Spinal cord (tissue), 10 donors: ENCODE data around the gene SMIM35. TPM values are rescaled to one million over a fixed set of nuclear protein-coding genes. Genes with fewer than 3 reads are reported as not detected.

ENCODE experiments used
- DNase-seq, 6 donors: peaks; one replicate each; pipeline versions ENCODE4 v3.0.0 to v3.0.0-alpha.2; 2013 to 2015; ENCODE audit warnings: low spot score in 6 of 6, low read depth in 4 of 6
- H3K27ac ChIP-seq: one replicate; pipeline ENCODE4 v1.5.1; 2013; ENCODE audit warnings: low read depth, low read length, control low read depth
- H3K27me3 ChIP-seq: one replicate; pipeline ENCODE4 v1.6.1; 2013; ENCODE audit warnings: low read length; ENCODE audit not compliant: control insufficient read depth, insufficient read depth
- H3K36me3 ChIP-seq: one replicate; pipeline ENCODE4 v1.6.1; 2013; ENCODE audit warnings: low read length; ENCODE audit not compliant: control insufficient read depth, insufficient read depth
- H3K4me1 ChIP-seq: one replicate; pipeline ENCODE4 v1.6.1; 2013; ENCODE audit warnings: low read length; ENCODE audit not compliant: control insufficient read depth, insufficient read depth
- H3K4me3 ChIP-seq: one replicate; pipeline ENCODE4 v1.5.1; 2013; ENCODE audit warnings: low read depth, low read length, control low read depth
- H3K9me3 ChIP-seq: one replicate; pipeline ENCODE4 v1.6.1; 2013; ENCODE audit warnings: low read length; ENCODE audit not compliant: control insufficient read depth, insufficient read depth
- WGBS: methylation state at CpG from one replicate; pipeline ENCODE4 v1.1.5; 2013; ENCODE audit warnings: missing lambda C conversion rate; ENCODE audit not compliant: insufficient coverage; 5-methylcytosine and 5-hydroxymethylcytosine counted together
- polyA plus RNA-seq, 2 donors: library from polyadenylated mRNA; unstranded; fragments of 120-200 nt; gene quantifications; one replicate each; pipeline ENCODE4 v1.2.1, GENCODE V29; 2013; ENCODE audit not compliant: insufficient read length in 2 of 2
- total RNA-seq, 2 donors: library from RNA; depleted of rRNA in 1 of 2; stranded (reverse); fragments of 120-200 nt in 1 of 2; fragments of >200 nt in 1 of 2; gene quantifications; one replicate each; pipeline versions ENCODE4 v1.2.3 to v1.2.4, GENCODE V29; 2013 to 2014
- donor health status: healthy.

The SMIM35 gene
- total and polyA plus RNA-seq, 4 donors, result 0.06 to 0.20 (median 0.10) TPM; not detected in 1

DNA sequence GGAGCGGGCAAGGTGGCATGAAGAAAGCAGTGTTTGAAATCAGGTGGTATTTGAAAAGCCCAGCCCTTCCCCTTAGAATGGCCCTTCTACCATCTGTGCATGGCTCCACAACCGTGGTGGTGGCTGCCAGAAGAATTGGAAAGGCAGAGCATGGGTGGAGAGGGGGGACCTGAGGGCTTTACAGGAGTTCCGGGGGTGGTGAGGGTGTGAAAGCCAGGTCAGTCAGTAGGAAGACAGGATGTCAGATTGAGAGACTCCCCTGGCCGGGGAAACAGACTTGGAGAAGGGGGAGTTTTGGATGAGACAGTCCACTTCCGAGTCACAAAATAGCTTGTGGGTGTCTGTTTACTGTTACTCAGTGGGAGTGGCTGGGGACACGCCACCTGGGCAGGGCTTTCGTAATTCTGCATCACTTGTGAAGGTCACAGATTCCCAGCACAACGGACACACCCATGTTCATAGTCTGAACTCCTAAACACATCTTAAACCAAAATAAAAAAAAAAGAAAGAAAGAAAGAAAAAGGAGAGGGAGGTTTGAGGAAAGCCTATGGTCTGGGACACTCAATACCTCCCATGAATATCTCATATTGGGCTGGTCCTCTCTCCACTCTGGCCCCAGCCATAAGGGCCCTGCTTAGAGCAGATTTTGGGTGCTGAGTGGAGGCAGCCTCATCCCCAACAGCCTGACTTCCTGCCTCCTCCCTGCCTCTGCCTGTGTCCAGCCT lies 24.4 kb upstream of the SMIM35 start:
- no peaks in the 10 kb centered on the region for H3K9me3 ChIP-seq
- no peak overlapping the region for H3K4me3 ChIP-seq
- peaks cover 2% of the 10 kb centered on the region for H3K27me3 ChIP-seq
- WGBS, result 66% methylated on average over 5 of the region's 8 CpGs
- H3K27ac ChIP-seq, result no peak overlapping the region
- no peaks in the 10 kb centered on the region for H3K4me1 ChIP-seq
- no peaks in the 10 kb centered on the region for H3K36me3 ChIP-seq
- no peak for DNase-seq

DNA sequence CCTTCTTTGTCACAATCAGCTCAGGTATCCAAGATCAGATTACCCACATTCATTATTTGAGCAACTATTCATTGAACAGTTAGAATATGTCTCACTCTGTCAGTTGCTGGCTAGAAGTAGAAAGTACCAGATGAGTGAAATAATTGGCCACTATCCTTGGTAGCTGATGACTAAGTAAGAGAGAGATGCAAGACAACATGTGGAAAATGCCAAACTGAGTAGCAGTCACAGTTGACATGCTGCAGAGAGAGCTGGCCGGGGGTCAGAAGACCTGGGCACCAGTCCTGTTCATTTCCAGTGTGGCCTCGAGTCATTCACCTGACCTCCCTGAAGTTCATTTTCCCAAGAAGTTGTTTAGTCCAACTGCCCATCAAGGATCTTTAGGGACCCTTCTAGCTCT lies 22.5 kb upstream of the SMIM35 start:
- Histone ChIP-seq H3K36me3 (no peaks in the 10 kb centered on the region), H3K4me1 (no peaks in the 10 kb centered on the region), H3K27me3 (peaks cover 2% of the 10 kb centered on the region), H3K9me3 (no peaks in the 10 kb centered on the region), H3K27ac (no peak overlapping the region), H3K4me3 (no peak overlapping the region)
- WGBS, result 82% methylated on average over 2 of the region's 2 CpGs
- no peak for DNase-seq

DNA sequence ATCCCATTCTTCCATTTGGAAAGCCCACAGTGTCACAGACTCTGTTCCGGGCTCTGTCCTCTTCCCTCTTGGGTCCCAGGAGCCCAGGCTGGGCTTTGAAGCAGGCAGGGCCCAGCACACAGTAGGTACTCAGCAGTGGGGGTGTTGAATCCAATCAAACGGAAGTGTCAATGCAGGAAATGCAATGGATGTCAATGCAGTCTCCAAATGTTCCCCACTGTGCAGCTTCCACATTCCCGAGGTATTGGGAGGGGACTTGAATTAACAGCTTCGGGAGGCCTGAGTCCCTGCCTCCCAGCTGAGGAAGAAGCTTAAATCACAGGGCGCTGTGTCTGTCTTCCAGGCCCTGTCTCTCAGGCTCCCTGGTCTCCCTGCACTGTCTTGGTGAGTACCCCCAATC lies 21.8 kb upstream of the SMIM35 start:
- DNase-seq, result no peak
- peaks cover 2% of the 10 kb centered on the region for H3K27me3 ChIP-seq
- H3K4me3 ChIP-seq, result no peak overlapping the region
- 59% methylated on average over 5 of the region's 5 CpGs for WGBS
- no peaks in the 10 kb centered on the region for H3K36me3 ChIP-seq
- no peaks in the 10 kb centered on the region for H3K9me3 ChIP-seq
- no peak overlapping the region for H3K27ac ChIP-seq
- no peaks in the 10 kb centered on the region for H3K4me1 ChIP-seq

DNA sequence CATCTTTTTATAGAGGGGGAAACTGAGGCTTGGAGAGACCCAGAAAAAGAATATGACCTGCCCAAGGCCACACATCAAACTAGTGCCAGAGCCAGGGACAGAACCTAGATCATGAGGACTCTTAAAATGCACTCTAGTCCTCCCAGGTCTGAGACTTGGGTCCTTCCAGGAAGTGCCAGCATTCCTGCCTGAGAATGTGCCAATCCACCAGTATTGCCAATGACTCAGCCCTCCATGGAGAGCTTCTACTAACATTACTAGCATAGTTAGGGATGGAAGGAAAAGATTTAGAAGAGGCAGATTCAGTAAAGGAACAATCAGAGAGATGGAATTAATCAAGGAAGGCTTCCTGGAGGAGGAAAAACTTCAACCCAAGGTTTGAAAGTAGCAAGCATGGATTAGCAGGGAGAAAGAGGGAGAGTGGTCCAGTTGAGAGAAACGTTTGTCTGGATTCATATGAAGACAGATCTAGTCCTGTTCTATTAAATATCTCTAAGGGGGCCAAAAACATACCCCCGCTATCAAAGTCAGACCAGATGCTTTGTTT lies 20.1 kb upstream of the SMIM35 start:
- H3K4me3 ChIP-seq, result no peak overlapping the region
- whole genome bisulfite sequencing, result no CpG with 5 or more reads among the region's 2 CpGs
- no peak overlapping the region for H3K27ac ChIP-seq
- H3K36me3 ChIP-seq, result no peaks in the 10 kb centered on the region
- H3K4me1 ChIP-seq, result no peaks in the 10 kb centered on the region
- no peak for DNase-seq
- no peaks in the 10 kb centered on the region for H3K9me3 ChIP-seq
- peaks cover 2% of the 10 kb centered on the region for H3K27me3 ChIP-seq

DNA sequence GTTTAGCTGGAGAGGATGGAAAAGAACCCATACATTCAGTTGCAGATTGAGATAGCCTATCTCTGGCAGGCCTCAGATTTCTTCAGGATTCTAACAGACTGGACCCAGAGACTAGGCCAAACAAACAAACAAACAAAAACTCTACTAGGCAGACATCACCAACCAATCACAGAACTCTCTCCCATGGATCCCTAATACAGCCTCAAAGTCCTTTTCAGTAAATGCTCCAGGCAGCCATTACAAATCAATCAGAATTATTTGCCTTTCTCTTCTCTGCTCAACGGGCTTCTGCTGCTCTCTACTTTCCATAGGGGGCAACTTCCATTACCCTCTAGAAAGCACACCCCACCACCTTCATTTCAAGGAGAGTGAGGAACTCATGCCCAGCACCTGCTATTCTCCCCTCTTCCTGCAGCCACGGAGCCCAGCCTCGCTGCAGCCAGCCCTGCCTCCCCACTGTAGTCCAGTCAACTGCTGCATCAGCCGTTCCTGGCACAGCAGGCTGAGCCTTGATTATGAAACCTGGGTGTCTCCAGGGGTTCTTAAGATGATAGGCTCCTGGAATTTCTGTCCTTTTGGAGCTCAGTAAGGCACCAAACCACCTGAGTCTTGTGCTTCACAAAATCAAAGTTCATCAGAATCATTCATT lies 19.0 kb upstream of the SMIM35 start:
- WGBS, result 84% methylated on average over 3 of the region's 4 CpGs
- Histone ChIP-seq H3K27ac (no peak overlapping the region), H3K4me3 (no peak overlapping the region)

DNA sequence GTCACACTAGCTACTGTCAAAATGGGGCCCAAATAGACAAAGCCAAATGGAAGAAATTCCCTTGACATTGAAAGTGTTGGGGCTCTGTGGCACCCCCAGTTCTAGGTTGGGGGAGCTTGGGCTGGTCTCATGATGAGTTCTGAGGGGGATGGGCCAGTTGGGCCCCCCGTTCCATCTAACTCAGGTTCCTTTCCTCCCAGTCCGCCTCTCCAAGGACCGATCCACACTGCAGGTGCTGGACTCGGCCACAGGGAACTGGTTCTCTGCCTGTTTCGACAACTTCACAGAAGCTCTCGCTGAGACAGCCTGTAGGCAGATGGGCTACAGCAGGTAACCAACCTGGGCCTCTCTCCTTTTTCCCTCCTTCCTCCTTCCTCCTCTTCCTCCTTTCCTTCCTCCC lies 17.7 kb upstream of the SMIM35 start:
- Histone ChIP-seq H3K9me3 (no peaks in the 10 kb centered on the region), H3K27me3 (peaks cover 2% of the 10 kb centered on the region), H3K27ac (no peak overlapping the region), H3K4me1 (peaks cover 5% of the 10 kb centered on the region), H3K36me3 (no peaks in the 10 kb centered on the region), H3K4me3 (no peak overlapping the region)
- 92% methylated on average over 6 of the region's 6 CpGs for WGBS
- no peak for DNase-seq

More for the DNA sequence above, 19.0 kb upstream of the SMIM35 start:
- Histone ChIP-seq H3K4me1 (no peaks in the 10 kb centered on the region), H3K9me3 (no peaks in the 10 kb centered on the region), H3K36me3 (no peaks in the 10 kb centered on the region), H3K27me3 (peaks cover 2% of the 10 kb centered on the region)
- no peak for DNase-seq

DNA sequence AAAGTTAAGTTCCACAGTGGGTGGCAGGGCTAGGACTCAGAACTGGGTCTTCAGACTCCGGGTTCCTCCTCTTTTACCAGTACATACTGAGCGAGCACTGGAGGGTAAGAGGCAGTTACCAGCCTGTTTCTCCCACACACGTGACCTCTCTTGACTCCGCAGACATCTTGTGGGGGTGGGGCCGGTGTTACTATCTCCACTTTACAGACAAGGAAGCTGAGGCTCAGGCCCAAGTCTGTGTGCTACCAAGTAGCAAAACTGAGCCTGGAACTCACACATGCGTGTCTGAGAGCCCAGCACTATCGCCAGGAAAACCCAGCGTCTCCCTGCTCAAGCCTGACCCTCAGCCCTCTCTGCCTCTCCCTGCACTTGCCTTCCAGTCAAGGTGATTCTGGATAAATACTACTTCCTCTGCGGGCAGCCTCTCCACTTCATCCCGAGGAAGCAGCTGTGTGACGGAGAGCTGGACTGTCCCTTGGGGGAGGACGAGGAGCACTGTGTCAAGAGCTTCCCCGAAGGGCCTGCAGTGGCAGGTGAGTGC lies 16.0 kb upstream of the SMIM35 start:
- no peak for DNase-seq
- Histone ChIP-seq H3K27ac (no peak overlapping the region), H3K9me3 (no peaks in the 10 kb centered on the region), H3K4me3 (no peak overlapping the region), H3K4me1 (peaks cover 6% of the 10 kb centered on the region), H3K27me3 (peaks cover 2% of the 10 kb centered on the region), H3K36me3 (no peaks in the 10 kb centered on the region)
- 79% methylated on average over 8 of the region's 13 CpGs for WGBS

DNA sequence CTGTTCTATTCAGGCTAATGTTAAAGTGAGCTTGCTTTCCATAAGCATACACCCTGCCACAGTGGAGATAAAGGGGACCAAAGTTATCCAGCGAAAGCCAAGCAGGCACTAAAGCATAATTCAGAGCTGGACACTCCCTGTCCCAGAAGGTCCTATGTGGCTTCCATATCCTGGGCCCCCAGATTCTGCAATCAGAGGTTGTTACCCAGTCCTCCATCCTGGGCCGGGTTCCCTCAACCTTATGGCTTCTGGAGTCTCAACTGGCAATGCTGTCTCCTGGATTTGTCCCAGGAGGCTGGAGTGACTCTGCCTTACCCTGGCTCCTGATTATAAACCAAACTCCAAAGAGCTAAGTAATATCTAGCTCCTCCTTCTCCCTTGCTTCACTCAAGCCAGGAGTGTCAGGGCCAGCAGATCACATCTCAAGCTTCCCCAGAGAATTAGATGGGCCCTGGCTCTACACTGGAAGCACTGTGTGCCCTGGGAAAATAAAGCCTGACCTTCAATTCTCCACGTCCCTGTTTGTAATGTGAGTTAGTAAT lies 14.0 kb upstream of the SMIM35 start:
- Histone ChIP-seq H3K27me3 (peaks cover 2% of the 10 kb centered on the region), H3K36me3 (no peaks in the 10 kb centered on the region), H3K27ac (no peak overlapping the region), H3K4me3 (no peak overlapping the region), H3K4me1 (peaks cover 6% of the 10 kb centered on the region), H3K9me3 (no peaks in the 10 kb centered on the region)
- no peak for DNase-seq
- WGBS, result 84% methylated on average over 2 of the region's 3 CpGs

DNA sequence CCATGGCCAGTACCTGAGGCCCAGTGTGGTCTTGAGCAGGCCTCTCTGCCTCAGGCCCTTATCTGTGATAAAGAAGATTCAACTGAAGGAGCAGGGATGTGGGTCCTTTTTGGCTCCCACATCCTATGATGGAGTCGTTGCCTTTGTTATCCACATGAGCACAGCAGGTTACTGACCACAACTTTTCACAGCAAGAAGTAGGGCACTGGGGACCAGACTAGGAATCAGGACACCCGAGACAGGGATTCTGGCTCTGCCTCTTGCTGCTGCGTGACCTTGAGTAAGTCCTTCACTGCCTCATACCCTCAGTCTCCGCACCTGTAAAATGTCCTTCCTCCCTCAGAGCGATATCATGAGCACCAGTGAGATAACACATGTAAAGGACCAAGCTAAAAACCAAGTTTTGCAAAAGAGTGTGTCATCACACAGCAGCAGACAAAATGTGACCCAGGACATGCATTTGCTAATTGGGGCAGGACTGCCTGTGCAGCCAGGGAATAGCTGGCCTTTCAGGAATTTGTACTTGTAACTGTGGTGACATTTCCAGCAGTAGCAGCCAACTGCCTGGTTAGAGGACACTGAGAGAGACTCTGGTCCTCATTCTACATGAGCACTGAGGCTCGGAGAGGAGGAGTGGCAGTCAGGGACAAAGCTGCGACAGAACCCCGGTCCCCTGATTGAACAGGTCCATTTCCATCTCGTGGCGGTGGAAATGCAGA lies 13.2 kb upstream of the SMIM35 start:
- WGBS, result 69% methylated on average over 6 of the region's 10 CpGs
- DNase-seq, result no peak
- H3K27ac ChIP-seq, result no peak overlapping the region

More for the DNA sequence above, 13.2 kb upstream of the SMIM35 start:
- peaks cover 6% of the 10 kb centered on the region for H3K4me1 ChIP-seq
- no peaks in the 10 kb centered on the region for H3K36me3 ChIP-seq
- peaks cover 2% of the 10 kb centered on the region for H3K27me3 ChIP-seq
- H3K4me3 ChIP-seq, result no peak overlapping the region
- H3K9me3 ChIP-seq, result no peaks in the 10 kb centered on the region
